Heart right ventricle (tissue), 16 donors: ENCODE results near the gene MOK. TPM values are rescaled to one million over a fixed set of nuclear protein-coding genes. Genes with fewer than 3 reads are reported as not detected.

Experiments used
- ATAC-seq, 8 donors: fragments of 200-7000 bp; cut with Tn5 transposase; one replicate each; pipeline ENCODE4 v1.9.1; 2020; ENCODE audit warnings: mild to moderate bottlenecking in 8 of 8, moderate library complexity in 8 of 8, moderate number of reproducible peaks in 1 of 8
- DNase-seq, 2 donors: peaks; one replicate each; pipeline ENCODE4 v3.0.0-alpha.2; 2020
- H3K27ac ChIP-seq, 10 donors: fragments of 200-600 bp; sonication (generic) in 2 of 10; one replicate each; pipeline versions ENCODE4 v1.5.0 to v1.8.0; 2020 to 2022; ENCODE audit warnings: mild to moderate bottlenecking in 3 of 10
- H3K27me3 ChIP-seq, 7 donors: fragments of 200-600 bp; one replicate each; pipeline ENCODE4 v1.8.0; 2021 to 2022; ENCODE audit warnings: mild to moderate bottlenecking in 2 of 7
- H3K36me3 ChIP-seq, 9 donors: fragments of 200-600 bp; sonication (generic) in 1 of 9; one replicate each; pipeline versions ENCODE4 v1.5.0 to v1.8.0; 2020 to 2022; ENCODE audit warnings: mild to moderate bottlenecking in 2 of 9
- H3K4me1 ChIP-seq, 9 donors: fragments of 200-600 bp; sonication (generic) in 1 of 9; one replicate each; pipeline versions ENCODE4 v1.5.0 to v1.8.0; 2020 to 2022; ENCODE audit warnings: mild to moderate bottlenecking in 4 of 9
- H3K4me3 ChIP-seq, 10 donors: fragments of 200-600 bp; sonication (generic) in 2 of 10; one replicate each; pipeline versions ENCODE4 v1.5.0 to v1.8.0; 2020 to 2022; ENCODE audit warnings: mild to moderate bottlenecking in 7 of 10, moderate library complexity in 2 of 10
- H3K9me3 ChIP-seq, 11 donors: fragments of 200-600 bp in 10 of 11; sonication (generic) in 2 of 11; one replicate each; pipeline versions ENCODE4 v1.5.0 to v1.8.0; 2013 to 2022; ENCODE audit warnings: mild to moderate bottlenecking in 2 of 11, control low read depth in 1 of 11, moderate library complexity in 1 of 11
- WGBS, 2 donors: extraction: QIAGEN DNeasy Blood & Tissue Kit; methylation state at CpG; one replicate each; pipeline ENCODE4 v1.1.7; 2013; ENCODE audit warnings: inconsistent platforms in 1 of 2; 5-methylcytosine and 5-hydroxymethylcytosine counted together
- intact Hi-C, 10 donors: fragments of 100-400 bp; cut with DNase I; formaldehyde crosslinking; loops; one replicate each; pipeline versions ENCODE4 v1.11.1 to v1.14.2; 2022
- polyA plus RNA-seq, 2 donors: library from polyadenylated mRNA; stranded (reverse); fragments of 200-250 nt; gene quantifications; one replicate each; pipeline ENCODE4 v1.2.3, GENCODE V29; 2013
- total RNA-seq, 10 donors: library from RNA; stranded (reverse); fragmentation: NEBNext Ultra II Directional in 3 of 10; extraction: Animal tissue kit (Norgen Biotek cat#: 25700) in 3 of 10; gene quantifications; one replicate each; pipeline versions ENCODE4 v1.2.1 to v1.2.4, GENCODE V29; 2021 to 2023
- TF ChIP-seq, protein P1 (sequence below), 9 donors: fragments of 200-600 bp; sonication (generic) in 2 of 9; IDR thresholded peaks; one replicate each; pipeline versions ENCODE4 v1.5.0 to v1.8.0; 2021 to 2022; ENCODE audit warnings: antibody characterized with exemption in 9 of 9, mild to moderate bottlenecking in 5 of 9, moderate library complexity in 1 of 9
- donor health status: Arrhythmogenic right ventricular cardiomyopathy.
- donor health status: ischemic (EF 13 %, LVEDD 7.1; RV severe dilation, severe dysfunction).
- donor health status: healthy with polysubstance abuse.
- donor health status: DM: no; HTN: yes; CAD: no.
- donor health status: DM: no; HTN: no; CAD: no.
- donor health status: ischemic (EF 25% LVEDD 6.9; RV normal size, moderate dysfunction).
- donor health status: ischemic (EF 25% LVEDD 5.7; RV mildly dilated, moderate dysfunction).
- donor health status: healthy.
- donor health status: DM: yes; HTN: yes; CAD: no.
- donor health status: Ischemic cardiomyopathy.
- donor health status: ischemic (EF 35%, LVEDD 5.7; RV mildly dilated, moderate dysfunction).
- donor health status: nonischemic (EF 11% LVEDD 7.7; RV severe dilation, severe dysfunction).
- donor health status: DM: yes; HTN: yes; CAD: no.
- donor health status: PGD.
- donor health status: ischemic (EF 29% LVEDD 5.4; RV normal size, mild dysfunction).
- donor health status: nonischemic (EF 23%, LVEDD 6.1; RV moderate dilation, normal function).

The MOK gene
- total and polyA plus RNA-seq, 12 donors, result 6.6 to 19.8 (median 10.0) TPM

DNA sequence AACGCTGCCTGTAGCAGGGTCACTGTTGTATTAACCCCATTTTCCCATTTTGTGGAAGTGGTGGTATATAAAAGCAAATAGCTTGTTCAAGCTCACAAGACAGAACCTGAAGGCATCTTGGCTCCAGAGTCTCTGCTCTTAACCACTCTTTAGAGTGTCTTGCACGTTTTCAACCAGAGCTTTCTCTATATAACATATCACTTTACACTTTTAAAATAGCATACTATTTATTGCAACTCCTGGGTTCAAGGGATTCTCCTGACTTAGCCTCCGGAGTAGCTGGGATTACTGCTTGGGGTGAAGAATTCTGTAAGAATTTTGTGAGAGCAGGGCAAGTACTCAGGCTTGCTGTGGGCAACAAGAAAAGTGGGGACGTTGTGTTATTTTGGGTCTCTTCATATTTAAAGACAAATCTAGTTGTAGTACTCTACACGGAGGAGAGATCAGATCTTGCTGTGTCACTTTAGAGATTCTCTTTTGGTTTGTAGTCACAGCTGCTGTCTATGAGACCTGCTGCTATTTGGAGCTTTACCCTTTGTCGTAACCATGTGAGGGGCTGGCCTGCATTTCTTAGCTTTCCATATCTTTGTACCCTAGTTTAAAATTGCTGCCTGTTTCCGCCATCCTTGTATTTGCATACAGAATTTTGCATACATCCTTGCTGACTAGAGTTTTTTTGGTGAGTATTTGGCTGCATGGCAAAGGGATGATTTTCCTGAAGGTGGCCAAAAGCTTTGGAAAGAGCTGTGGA is 124.5 kb downstream of the MOK start:
- intact Hi-C loops, result no loop called here
- Histone ChIP-seq H3K36me3 (peaks cover 0 to 7% (median 0%) of the 10 kb centered on the region in 9 donors), H3K4me3 (no peak overlapping the region), H3K27me3 (no peaks in the 10 kb centered on the region), H3K27ac (no peak overlapping the region), H3K9me3 (no peaks in the 10 kb centered on the region), H3K4me1 (peaks cover 0 to 57% (median 27%) of the 10 kb centered on the region in 9 donors)
- DNase-seq, result no peak
- 47 to 54% methylated on average over 7 of the region's 7 CpGs for WGBS, 2 donors
- ATAC-seq, result no peak
- TF ChIP-seq, protein P1, sequence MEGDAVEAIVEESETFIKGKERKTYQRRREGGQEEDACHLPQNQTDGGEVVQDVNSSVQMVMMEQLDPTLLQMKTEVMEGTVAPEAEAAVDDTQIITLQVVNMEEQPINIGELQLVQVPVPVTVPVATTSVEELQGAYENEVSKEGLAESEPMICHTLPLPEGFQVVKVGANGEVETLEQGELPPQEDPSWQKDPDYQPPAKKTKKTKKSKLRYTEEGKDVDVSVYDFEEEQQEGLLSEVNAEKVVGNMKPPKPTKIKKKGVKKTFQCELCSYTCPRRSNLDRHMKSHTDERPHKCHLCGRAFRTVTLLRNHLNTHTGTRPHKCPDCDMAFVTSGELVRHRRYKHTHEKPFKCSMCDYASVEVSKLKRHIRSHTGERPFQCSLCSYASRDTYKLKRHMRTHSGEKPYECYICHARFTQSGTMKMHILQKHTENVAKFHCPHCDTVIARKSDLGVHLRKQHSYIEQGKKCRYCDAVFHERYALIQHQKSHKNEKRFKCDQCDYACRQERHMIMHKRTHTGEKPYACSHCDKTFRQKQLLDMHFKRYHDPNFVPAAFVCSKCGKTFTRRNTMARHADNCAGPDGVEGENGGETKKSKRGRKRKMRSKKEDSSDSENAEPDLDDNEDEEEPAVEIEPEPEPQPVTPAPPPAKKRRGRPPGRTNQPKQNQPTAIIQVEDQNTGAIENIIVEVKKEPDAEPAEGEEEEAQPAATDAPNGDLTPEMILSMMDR (IDR thresholded peaks at IDR 0.05), result no peak

Other genes starting within 250 kb of the MOK start
- 100 to 1,000 TPM; 315 to 501 (median 402) TPM for gene HSP90AA1, start 218.1 kb downstream of the MOK start, total RNA-seq
- 100 to 1,000 TPM; 525 to 612 TPM for gene HSP90AA1, start 218.1 kb downstream of the MOK start, polyA plus RNA-seq
- 10 to 100 TPM; 19.0 to 28.0 (median 20.6) TPM for gene WDR20, start 165.3 kb downstream of the MOK start, total RNA-seq
- 10 to 100 TPM; 10.7 to 16.4 TPM for gene WDR20, start 165.3 kb downstream of the MOK start, polyA plus RNA-seq
- 10 to 100 TPM in 1 of 10 donors, 1 to 10 TPM in 9; 7.0 to 12.8 (median 8.4) TPM for gene ZNF839, start 14.6 kb upstream of the MOK start, total RNA-seq
- 10 to 100 TPM in 1 of 2 donors, 1 to 10 TPM in 1; 3.8 to 13.4 TPM for gene ZNF839, start 14.6 kb upstream of the MOK start, polyA plus RNA-seq
- 10 to 100 TPM; 26.6 to 36.7 (median 31.0) TPM for gene CINP, start 57.7 kb upstream of the MOK start, total RNA-seq
- gene CINP, start 57.7 kb upstream of the MOK start, polyA plus RNA-seq, result 10 to 100 TPM; 40.8 to 46.0 TPM
- gene TECPR2, start 57.8 kb upstream of the MOK start, total RNA-seq, result 10 to 100 TPM; 20.1 to 34.2 (median 25.3) TPM
- 1 to 10 TPM; 6.8 to 6.9 TPM for gene TECPR2, start 57.8 kb upstream of the MOK start, polyA plus RNA-seq
- gene ANKRD9, start 204.6 kb upstream of the MOK start, total RNA-seq, result 100 to 1,000 TPM in 8 of 10 donors, 10 to 100 TPM in 2; 94.4 to 264 (median 124) TPM
- 100 to 1,000 TPM; 102 to 117 TPM for gene ANKRD9, start 204.6 kb upstream of the MOK start, polyA plus RNA-seq